Mesendoderm (in vitro differentiated cells): ENCODE measurements around the gene NOM1.

ENCODE experiments used
- DNase-seq: peaks from one replicate; pipeline ENCODE4 v3.0.0; 2013
- H2AK5ac ChIP-seq: 2 replicates; pipeline ENCODE4 v1.6.1; 2013; ENCODE audit warnings: low read length, inconsistent platforms
- H2BK120ac ChIP-seq: 2 replicates; pipeline ENCODE4 v1.6.1; 2013; ENCODE audit warnings: low read depth, mild to moderate bottlenecking, low read length, moderate library complexity, mixed read lengths
- H2BK15ac ChIP-seq: replicated peaks from 2 replicates; pipeline ENCODE4 v1.6.1; 2013; ENCODE audit warnings: low read depth, mild to moderate bottlenecking, moderate library complexity
- H2BK5ac ChIP-seq: 2 replicates; pipeline ENCODE4 v1.6.1; 2013; ENCODE audit warnings: low read length, inconsistent platforms
- H3K18ac ChIP-seq: 2 replicates; pipeline ENCODE4 v1.6.1; 2013; ENCODE audit warnings: mild to moderate bottlenecking, low read length, mixed read lengths
- H3K23ac ChIP-seq: one replicate; pipeline ENCODE4 v1.6.1; 2013; ENCODE audit warnings: low read length
- H3K27ac ChIP-seq: 2 replicates; pipeline ENCODE4 v1.5.1; 2013; ENCODE audit warnings: low read depth, mild to moderate bottlenecking, inconsistent platforms, low read length, moderate library complexity
- H3K27me3 ChIP-seq: 2 replicates; pipeline ENCODE4 v1.6.1; 2013; ENCODE audit warnings: low read length, control low read depth, mild to moderate bottlenecking, inconsistent platforms; ENCODE audit not compliant: insufficient read depth, poor library complexity
- H3K36me3 ChIP-seq: 2 replicates; pipeline ENCODE4 v1.6.1; 2013; ENCODE audit warnings: low read length, inconsistent platforms; ENCODE audit not compliant: control insufficient read depth, insufficient read depth
- H3K4ac ChIP-seq: one replicate; pipeline ENCODE4 v1.6.1; 2013; ENCODE audit warnings: low read depth, mild to moderate bottlenecking, low read length, moderate library complexity
- H3K4me1 ChIP-seq: 2 replicates; pipeline ENCODE4 v1.6.1; 2013; ENCODE audit warnings: low read depth, low read length, inconsistent platforms; ENCODE audit not compliant: control insufficient read depth
- H3K4me2 ChIP-seq: 2 replicates; pipeline ENCODE4 v1.6.1; 2013; ENCODE audit warnings: low read length
- H3K4me3 ChIP-seq: 2 replicates; pipeline ENCODE4 v1.5.1; 2013; ENCODE audit warnings: mild to moderate bottlenecking, low read length
- H3K56ac ChIP-seq: one replicate; pipeline ENCODE4 v1.6.1; 2013; ENCODE audit warnings: low read length
- H3K79me1 ChIP-seq: 2 replicates; pipeline ENCODE4 v1.6.1; 2013; ENCODE audit warnings: low read length, inconsistent platforms
- H3K79me2 ChIP-seq: 2 replicates; pipeline ENCODE4 v1.6.1; 2013; ENCODE audit warnings: mild to moderate bottlenecking, low read length; ENCODE audit not compliant: control insufficient read depth, insufficient read depth
- H3K9ac ChIP-seq: 2 replicates; pipeline ENCODE4 v1.6.1; 2013; ENCODE audit warnings: low read length, inconsistent platforms
- H4K5ac ChIP-seq: one replicate; pipeline ENCODE4 v1.6.1; 2013; ENCODE audit warnings: low read length
- H4K8ac ChIP-seq: one replicate; pipeline ENCODE4 v1.6.1; 2013; ENCODE audit warnings: low read depth, mild to moderate bottlenecking, control low read depth, low read length, moderate library complexity
- WGBS: extraction: QIAGEN DNeasy Blood & Tissue Kit; methylation state at CpG from one replicate; pipeline ENCODE4 v1.1.7; 2013; ENCODE audit warnings: low lambda C conversion rate, missing lambda C conversion rate; ENCODE audit not compliant: insufficient coverage; ENCODE audit errors: extremely low coverage; 5-methylcytosine and 5-hydroxymethylcytosine counted together

The NOM1 gene

DNA sequence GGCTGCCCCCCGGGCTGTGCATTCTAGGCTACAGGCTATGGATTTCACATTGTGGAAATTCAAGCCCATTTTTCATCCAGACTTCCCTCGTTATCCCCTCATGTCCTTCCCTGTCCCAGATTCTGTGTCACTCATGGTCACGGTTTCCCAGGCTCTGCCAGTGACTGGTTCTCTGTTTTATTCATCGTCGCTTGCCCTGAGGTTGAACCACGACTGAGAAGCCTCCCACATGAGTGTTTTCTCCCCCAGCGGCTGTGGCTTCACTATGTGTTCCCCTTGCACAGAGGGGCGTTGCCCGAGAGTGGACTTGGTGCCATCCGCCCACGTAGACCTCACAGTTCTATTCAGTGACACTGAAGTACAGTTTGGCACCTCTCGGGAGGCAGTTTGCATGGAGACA is 14.0 kb downstream of the NOM1 start:
- no CpG with 5 or more reads among the region's 12 CpGs for WGBS
- H4K5ac ChIP-seq, result no peak overlapping the region
- no peak overlapping the region for H3K27ac ChIP-seq
- no peaks in the 10 kb centered on the region for H3K4me1 ChIP-seq
- no peaks in the 10 kb centered on the region for H3K27me3 ChIP-seq
- no peak overlapping the region for H3K4ac ChIP-seq
- H3K36me3 ChIP-seq, result peaks cover 21% of the 10 kb centered on the region
- no peaks in the 10 kb centered on the region for H3K79me2 ChIP-seq
- no peak overlapping the region for H3K9ac ChIP-seq
- no peak overlapping the region for H2BK120ac ChIP-seq
- H3K18ac ChIP-seq, result no peak overlapping the region
- no peak overlapping the region for H4K8ac ChIP-seq
- no peak overlapping the region for H3K56ac ChIP-seq
- no peak overlapping the region for H2AK5ac ChIP-seq
- H3K4me3 ChIP-seq, result no peak overlapping the region
- H3K79me1 ChIP-seq, result peaks cover 5% of the 10 kb centered on the region
- no peak overlapping the region for H2BK5ac ChIP-seq
- H2BK15ac ChIP-seq, result no peak overlapping the region
- H3K23ac ChIP-seq, result no peak overlapping the region
- no peak for DNase-seq
- H3K4me2 ChIP-seq, result no peak overlapping the region

GRCh38 chr7:156964971-156965370 is 15.5 kb downstream of the NOM1 start:
- Histone ChIP-seq H4K8ac (no peak overlapping the region), H3K4ac (no peak overlapping the region), H3K4me3 (no peak overlapping the region), H3K9ac (no peak overlapping the region), H4K5ac (no peak overlapping the region), H3K4me2 (no peak overlapping the region), H3K36me3 (peaks cover 18% of the 10 kb centered on the region), H3K79me2 (no peaks in the 10 kb centered on the region), H3K18ac (no peak overlapping the region), H2BK120ac (no peak overlapping the region), H3K27me3 (no peaks in the 10 kb centered on the region), H2BK15ac (no peak overlapping the region), H3K56ac (no peak overlapping the region), H2AK5ac (no peak overlapping the region), H2BK5ac (no peak overlapping the region), H3K23ac (no peak overlapping the region), H3K79me1 (peaks cover 5% of the 10 kb centered on the region), H3K4me1 (no peaks in the 10 kb centered on the region), H3K27ac (no peak overlapping the region)
- WGBS, result no CpG with 5 or more reads among the region's 11 CpGs
- no peak for DNase-seq

DNA sequence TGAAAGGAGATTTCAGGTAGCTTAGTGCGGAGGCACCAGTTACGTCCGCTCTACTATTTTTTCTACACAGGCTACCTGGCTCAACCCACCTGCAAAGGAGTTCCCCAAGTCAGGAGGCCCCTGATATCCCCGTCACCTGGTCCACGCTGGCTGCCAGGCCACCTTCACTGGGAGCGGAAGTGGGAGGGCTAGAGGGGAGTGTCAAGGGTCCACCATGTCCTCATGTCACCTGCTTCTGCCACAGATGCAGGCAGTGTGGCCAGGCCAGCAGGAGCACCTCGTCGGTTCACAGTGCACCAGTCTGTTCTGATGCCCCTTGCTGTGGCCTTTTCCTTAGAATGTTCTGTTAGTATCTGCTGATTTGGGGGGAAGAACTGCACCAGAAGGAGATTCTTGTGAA is 16.9 kb downstream of the NOM1 start:
- DNase-seq, result no peak
- H3K4me2 ChIP-seq, result no peak overlapping the region
- H3K4me3 ChIP-seq, result no peak overlapping the region
- no peak overlapping the region for H2BK120ac ChIP-seq
- H4K8ac ChIP-seq, result no peak overlapping the region
- H3K27me3 ChIP-seq, result no peaks in the 10 kb centered on the region
- no peak overlapping the region for H2BK5ac ChIP-seq
- H3K79me1 ChIP-seq, result no peaks in the 10 kb centered on the region
- no peaks in the 10 kb centered on the region for H3K4me1 ChIP-seq
- no peak overlapping the region for H3K56ac ChIP-seq
- H4K5ac ChIP-seq, result no peak overlapping the region
- WGBS, result no CpG with 5 or more reads among the region's 8 CpGs
- no peak overlapping the region for H3K18ac ChIP-seq
- H2AK5ac ChIP-seq, result no peak overlapping the region
- no peak overlapping the region for H3K27ac ChIP-seq
- H3K9ac ChIP-seq, result no peak overlapping the region
- H3K23ac ChIP-seq, result no peak overlapping the region
- H3K36me3 ChIP-seq, result peaks cover 16% of the 10 kb centered on the region
- no peak overlapping the region for H3K4ac ChIP-seq
- no peak overlapping the region for H2BK15ac ChIP-seq
- no peaks in the 10 kb centered on the region for H3K79me2 ChIP-seq

GRCh38 chr7:156968183-156968582 is 18.7 kb downstream of the NOM1 start:
- no peak overlapping the region for H3K27ac ChIP-seq
- H3K4me2 ChIP-seq, result no peak overlapping the region
- H3K4me3 ChIP-seq, result no peak overlapping the region
- H3K9ac ChIP-seq, result no peak overlapping the region
- H2BK5ac ChIP-seq, result no peak overlapping the region
- H4K8ac ChIP-seq, result no peak overlapping the region
- H3K4ac ChIP-seq, result no peak overlapping the region
- no peaks in the 10 kb centered on the region for H3K79me2 ChIP-seq
- no peak for DNase-seq
- no peaks in the 10 kb centered on the region for H3K79me1 ChIP-seq
- H3K27me3 ChIP-seq, result no peaks in the 10 kb centered on the region
- no peak overlapping the region for H3K18ac ChIP-seq
- WGBS, result no CpG with 5 or more reads among the region's 27 CpGs
- no peak overlapping the region for H2BK15ac ChIP-seq
- no peak overlapping the region for H3K56ac ChIP-seq
- H4K5ac ChIP-seq, result no peak overlapping the region
- H2AK5ac ChIP-seq, result no peak overlapping the region
- no peak overlapping the region for H3K23ac ChIP-seq
- no peaks in the 10 kb centered on the region for H3K4me1 ChIP-seq
- peaks cover 14% of the 10 kb centered on the region for H3K36me3 ChIP-seq
- H2BK120ac ChIP-seq, result no peak overlapping the region

GRCh38 chr7:156969972-156970420 is 20.5 kb downstream of the NOM1 start:
- no peak overlapping the region for H3K4me2 ChIP-seq
- no peak overlapping the region for H2BK5ac ChIP-seq
- WGBS, result no CpG with 5 or more reads among the region's 3 CpGs
- no peak for DNase-seq
- no peak overlapping the region for H3K9ac ChIP-seq
- H3K79me2 ChIP-seq, result no peaks in the 10 kb centered on the region
- no peak overlapping the region for H3K4me3 ChIP-seq
- no peak overlapping the region for H2BK120ac ChIP-seq
- H3K56ac ChIP-seq, result no peak overlapping the region
- H3K27ac ChIP-seq, result no peak overlapping the region
- no peaks in the 10 kb centered on the region for H3K4me1 ChIP-seq
- peaks cover 7% of the 10 kb centered on the region for H3K36me3 ChIP-seq
- no peak overlapping the region for H4K5ac ChIP-seq
- no peak overlapping the region for H3K23ac ChIP-seq
- H2BK15ac ChIP-seq, result no peak overlapping the region
- no peak overlapping the region for H2AK5ac ChIP-seq
- no peak overlapping the region for H4K8ac ChIP-seq
- no peak overlapping the region for H3K18ac ChIP-seq
- no peaks in the 10 kb centered on the region for H3K27me3 ChIP-seq
- H3K4ac ChIP-seq, result no peak overlapping the region
- no peaks in the 10 kb centered on the region for H3K79me1 ChIP-seq

DNA sequence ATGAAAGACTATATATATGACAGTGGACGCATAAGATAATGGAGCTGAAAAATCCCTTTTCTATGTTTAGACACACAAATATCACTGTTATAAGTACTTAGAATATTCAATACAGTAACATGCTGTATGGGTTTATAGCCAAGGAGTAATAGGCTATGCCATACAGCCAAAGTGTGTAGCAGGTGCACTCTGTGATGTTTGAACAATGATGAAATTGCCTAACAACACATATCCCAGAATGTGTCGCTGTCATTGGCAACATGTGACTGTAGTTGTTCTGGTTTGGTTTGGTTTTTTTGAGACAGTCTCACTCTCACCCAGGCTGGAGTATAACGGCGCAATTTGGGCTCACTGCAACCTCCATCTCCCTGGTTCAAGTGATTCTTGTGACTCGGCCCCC is 26.1 kb downstream of the NOM1 start:
- Histone ChIP-seq H2BK120ac (no peak overlapping the region), H3K18ac (no peak overlapping the region), H4K8ac (no peak overlapping the region)

More for the DNA sequence above, 26.1 kb downstream of the NOM1 start:
- Histone ChIP-seq H3K23ac (no peak overlapping the region), H3K4me3 (no peak overlapping the region), H2BK15ac (no peak overlapping the region), H2BK5ac (no peak overlapping the region), H4K5ac (no peak overlapping the region), H3K4ac (no peak overlapping the region), H3K27me3 (no peaks in the 10 kb centered on the region), H2AK5ac (no peak overlapping the region), H3K56ac (no peak overlapping the region), H3K27ac (no peak overlapping the region), H3K79me1 (no peaks in the 10 kb centered on the region), H3K79me2 (no peaks in the 10 kb centered on the region), H3K9ac (no peak overlapping the region), H3K4me1 (no peaks in the 10 kb centered on the region), H3K4me2 (no peak overlapping the region), H3K36me3 (no peaks in the 10 kb centered on the region)
- no peak for DNase-seq
- no CpG with 5 or more reads among the region's 5 CpGs for WGBS
